MCF 10A (cell line): ENCODE data around the gene NATD1. TPM values are rescaled to one million over a fixed set of nuclear protein-coding genes. Genes with fewer than 3 reads are reported as not detected.

Source experiments
- BruUV-seq: library from RNA; stranded (reverse); fragments of 400-500 nt; replicated peaks from 2 replicates; lab custom pipeline; 2021; lab: Mats Ljungman, UMichigan
- CTCF ChIA-PET: fragments of 300-600 bp; sonication (Branson Sonifier 250); formaldehyde crosslinking; extraction: SDS; loops from one replicate; lab custom pipeline; 2021; ENCODE audit warnings: antibody characterized with exemption, inconsistent platforms; lab: Yijun Ruan, JAX
- POLR2A ChIA-PET: fragments of 300-600, 350-650 bp; sonication (Branson Sonifier 250); formaldehyde crosslinking; extraction: SDS; loops from one replicate; lab custom pipeline; 2020; ENCODE audit warnings: antibody characterized with exemption, inconsistent platforms; lab: Yijun Ruan, JAX
- DNase-seq: peaks from one replicate; pipeline ENCODE4 v3.0.0-alpha.2; 2018; ENCODE audit not compliant: unreplicated experiment
- H3K27ac Mint-ChIP-seq: one replicate; pipeline ENCODE4 v1.8.0; 2022; ENCODE audit warnings: mild to moderate bottlenecking, low read depth, mixed read lengths; ENCODE audit not compliant: unreplicated experiment
- H3K27me3 Mint-ChIP-seq: one replicate; pipeline ENCODE4 v1.8.0; 2022; ENCODE audit warnings: mixed read lengths; ENCODE audit not compliant: insufficient read depth, unreplicated experiment
- H3K36me3 Mint-ChIP-seq: one replicate; pipeline ENCODE4 v1.8.0; 2022; ENCODE audit warnings: mild to moderate bottlenecking, moderate library complexity, mixed read lengths; ENCODE audit not compliant: insufficient read depth, unreplicated experiment
- H3K4me1 Mint-ChIP-seq: one replicate; pipeline ENCODE4 v1.8.0; 2022; ENCODE audit warnings: mixed read lengths; ENCODE audit not compliant: insufficient read depth, unreplicated experiment
- H3K4me3 Mint-ChIP-seq: one replicate; pipeline ENCODE4 v1.8.0; 2022; ENCODE audit warnings: mild to moderate bottlenecking, moderate library complexity, mixed read lengths; ENCODE audit not compliant: unreplicated experiment
- H3K9me3 Mint-ChIP-seq: one replicate; pipeline ENCODE4 v1.8.0; 2022; ENCODE audit warnings: mixed read lengths; ENCODE audit not compliant: unreplicated experiment
- intact Hi-C: fragments of 100-400 bp; cut with micrococcal nuclease; formaldehyde crosslinking; loops from 2 replicates; pipeline ENCODE4 v1.14.1; 2022
- total RNA-seq: library from RNA; stranded (reverse); gene quantifications from 2 replicates; pipeline ENCODE4 v1.2.3, GENCODE V29; 2022
- TF ChIP-seq, protein P1 (sequence below): fragments of 200-600 bp; IDR thresholded peaks from one replicate; pipeline ENCODE4 v1.8.0; 2022; ENCODE audit warnings: antibody characterized with exemption, mild to moderate bottlenecking; ENCODE audit not compliant: unreplicated experiment

NATD1 gene
- total RNA-seq, 1 experiment from 2014 or later, result 2.3 TPM

DNA sequence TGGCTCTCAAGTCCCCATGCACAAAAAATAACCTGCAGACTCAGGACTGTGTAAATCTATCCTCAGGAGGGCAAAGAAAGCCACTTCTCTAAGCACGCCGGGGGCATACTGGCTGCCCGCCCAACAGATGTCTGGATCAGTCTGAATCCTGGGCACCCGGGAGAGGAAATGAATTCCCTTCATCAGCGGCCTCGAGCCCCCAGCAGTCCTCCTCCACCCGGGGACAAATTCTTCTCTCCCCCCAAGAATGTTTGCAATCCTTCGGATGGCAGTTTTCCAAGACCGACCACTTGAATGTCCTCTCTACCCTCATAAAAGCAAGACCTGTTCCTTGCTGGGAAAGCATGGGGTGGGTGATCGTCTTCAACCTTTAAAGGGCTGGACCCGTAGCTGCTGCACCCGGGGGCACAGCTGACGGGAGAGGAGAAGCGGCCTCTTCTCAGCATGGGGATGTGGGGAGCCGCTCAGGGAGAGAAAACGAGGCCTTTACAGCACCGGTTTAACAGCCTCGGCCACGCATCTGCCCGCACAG lies 21.9 kb upstream of the NATD1 start:
- intact Hi-C loops, result no loop called here
- Mint-ChIP-seq H3K4me1 (peaks cover 17% of the 10 kb centered on the region), H3K27me3 (no peaks in the 10 kb centered on the region), H3K27ac (peak overlapping the region; percentile 75), H3K4me3 (peak overlapping the region; percentile 77), H3K9me3 (no peaks in the 10 kb centered on the region), H3K36me3 (no peaks in the 10 kb centered on the region)
- DNase-seq, result no peak
- POLR2A ChIA-PET, result interaction anchor here (0.9 to 3.9 kb wide), 6 partner anchors 11 to 232 kb away, joined by 3 to 39 read pairs (median 6); partner anchors contain the start of genes NATD1, TMEM11 and USP22
- CTCF ChIA-PET, result interaction anchor here (0.6 to 2.8 kb wide), 4 partner anchors 20 to 237 kb away, joined by 3 to 13 read pairs (median 6); no protein-coding TSS in a partner anchor
- TF ChIP-seq, protein P1, sequence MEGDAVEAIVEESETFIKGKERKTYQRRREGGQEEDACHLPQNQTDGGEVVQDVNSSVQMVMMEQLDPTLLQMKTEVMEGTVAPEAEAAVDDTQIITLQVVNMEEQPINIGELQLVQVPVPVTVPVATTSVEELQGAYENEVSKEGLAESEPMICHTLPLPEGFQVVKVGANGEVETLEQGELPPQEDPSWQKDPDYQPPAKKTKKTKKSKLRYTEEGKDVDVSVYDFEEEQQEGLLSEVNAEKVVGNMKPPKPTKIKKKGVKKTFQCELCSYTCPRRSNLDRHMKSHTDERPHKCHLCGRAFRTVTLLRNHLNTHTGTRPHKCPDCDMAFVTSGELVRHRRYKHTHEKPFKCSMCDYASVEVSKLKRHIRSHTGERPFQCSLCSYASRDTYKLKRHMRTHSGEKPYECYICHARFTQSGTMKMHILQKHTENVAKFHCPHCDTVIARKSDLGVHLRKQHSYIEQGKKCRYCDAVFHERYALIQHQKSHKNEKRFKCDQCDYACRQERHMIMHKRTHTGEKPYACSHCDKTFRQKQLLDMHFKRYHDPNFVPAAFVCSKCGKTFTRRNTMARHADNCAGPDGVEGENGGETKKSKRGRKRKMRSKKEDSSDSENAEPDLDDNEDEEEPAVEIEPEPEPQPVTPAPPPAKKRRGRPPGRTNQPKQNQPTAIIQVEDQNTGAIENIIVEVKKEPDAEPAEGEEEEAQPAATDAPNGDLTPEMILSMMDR, result no peak
- BruUV-seq, result no TSS peak

DNA sequence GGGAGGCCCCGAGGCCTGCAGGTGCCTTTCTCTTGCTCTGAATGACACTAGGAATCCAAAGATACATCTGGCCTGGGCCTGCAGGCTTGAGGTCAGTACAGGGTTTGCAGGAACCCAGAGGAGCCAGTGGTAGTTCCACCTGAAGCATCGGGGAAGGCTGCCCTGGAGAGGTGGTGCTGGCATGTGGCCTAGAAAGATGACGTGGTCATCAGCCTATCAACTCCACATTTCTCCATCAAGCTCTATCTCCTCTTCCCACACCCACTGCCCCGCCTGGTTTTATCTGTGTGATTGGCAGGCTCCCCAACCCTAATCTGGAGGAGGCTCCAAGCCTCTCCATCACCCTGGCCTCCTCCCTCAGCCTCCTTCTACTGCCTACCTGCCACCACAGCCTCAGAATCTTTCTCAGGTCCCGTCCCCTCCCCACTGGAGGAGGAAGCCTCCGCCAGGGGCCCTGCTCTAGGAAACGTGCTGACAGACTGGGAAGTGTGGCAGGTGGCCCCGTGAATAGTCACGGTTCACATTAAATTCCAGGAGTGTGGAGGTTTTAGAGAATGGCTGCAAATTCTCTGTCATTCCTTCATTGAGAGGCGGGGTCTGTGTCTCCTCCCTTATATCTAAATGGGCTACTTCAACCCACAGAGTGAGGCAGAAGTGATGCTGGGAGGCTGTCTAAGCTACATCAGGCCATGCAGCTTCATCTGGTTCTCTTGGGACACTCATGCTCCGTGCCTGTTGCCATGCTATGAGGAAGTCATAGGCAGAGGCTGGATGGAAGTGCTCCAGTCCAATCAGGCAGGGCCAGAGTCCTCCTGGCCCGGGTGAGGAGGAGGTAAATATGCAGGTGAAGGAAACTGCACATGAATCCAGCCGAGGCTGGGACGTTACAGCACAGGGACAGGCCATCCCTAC lies 19.9 kb upstream of the NATD1 start:
- Mint-ChIP-seq H3K27ac (no peak overlapping the region), H3K36me3 (no peaks in the 10 kb centered on the region), H3K4me3 (no peak overlapping the region), H3K4me1 (peaks cover 5% of the 10 kb centered on the region), H3K9me3 (no peaks in the 10 kb centered on the region), H3K27me3 (no peaks in the 10 kb centered on the region)
- TF ChIP-seq, protein P1, result no peak
- POLR2A ChIA-PET, result interaction anchor here (0.7 to 1.4 kb wide), 3 partner anchors 9 to 184 kb away, joined by 3 to 4 read pairs (median 3); no protein-coding TSS in a partner anchor
- CTCF ChIA-PET, result interaction anchor here (0.5 to 1.6 kb wide), 2 partner anchors 16 to 241 kb away, joined by 3 to 4 read pairs; no protein-coding TSS in a partner anchor
- intact Hi-C loops, result no loop called here
- no TSS peak for BruUV-seq
- peak; percentile 59 for DNase-seq

DNA sequence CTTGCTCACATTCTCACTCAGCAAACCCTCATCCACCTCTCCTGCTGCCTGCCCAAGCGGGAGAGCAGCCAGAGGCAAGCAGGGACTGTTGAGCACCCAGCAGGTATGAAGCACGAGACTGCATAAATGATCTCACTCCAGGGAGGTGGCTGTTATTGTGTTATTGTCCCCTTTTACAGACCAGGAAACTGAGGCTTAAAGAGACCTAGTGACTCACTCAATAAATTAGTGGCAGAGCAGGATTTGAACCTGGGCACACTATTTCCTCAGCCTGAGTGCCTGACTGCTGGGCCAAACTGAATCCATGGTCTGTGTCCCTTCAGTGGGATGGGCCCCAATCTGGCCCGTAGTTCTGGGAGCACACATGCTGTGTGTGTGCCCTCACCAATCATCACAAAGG lies 19.0 kb upstream of the NATD1 start:
- H3K9me3 Mint-ChIP-seq, result no peaks in the 10 kb centered on the region
- peaks cover 5% of the 10 kb centered on the region for H3K4me1 Mint-ChIP-seq
- BruUV-seq, result no TSS peak
- TF ChIP-seq, protein P1, result no peak
- no peak overlapping the region for H3K4me3 Mint-ChIP-seq
- no peak for DNase-seq
- no peak overlapping the region for H3K27ac Mint-ChIP-seq
- intact Hi-C loops, result no loop called here
- H3K36me3 Mint-ChIP-seq, result no peaks in the 10 kb centered on the region
- POLR2A ChIA-PET, result interaction anchor here (1.4 kb wide), 1 partner anchor 8 kb away, joined by 4 read pairs; no protein-coding TSS in a partner anchor
- H3K27me3 Mint-ChIP-seq, result no peaks in the 10 kb centered on the region
- CTCF ChIA-PET, result interaction anchor here (0.6 kb wide), 1 partner anchor 143 kb away, joined by 4 read pairs; no protein-coding TSS in a partner anchor
